ENCODE data around the gene ZSWIM1. TPM values are rescaled to one million over a fixed set of nuclear protein-coding genes. Genes with fewer than 3 reads are reported as not detected.

Gene ZSWIM1
- total RNA-seq (2021; ENCODE audit: unreplicated experiment): 13.0 TPM
- 9.8 and 12.5 TPM in 2 replicates for polyA plus RNA-seq (2012)
- percentile 78 among the genes with signal in this experiment for Bru-seq, nascent RNA
- percentile 66 among the genes with signal in this experiment for BruChase-seq, experiment 1, labeled RNA remaining after a 6-hour chase
- BruChase-seq, experiment 2, labeled RNA remaining after a 2-hour chase: percentile 85 among the genes with signal in this experiment
- long read RNA-seq, partial matches to known transcripts: 3 of 4 reads
- long read RNA-seq, other reads (novel, unspliced or antisense): 0 of 4 reads

- peaks cover 8 to 18% of the 10 kb centered on the region in 2 experiments; a peak in 2 of 4 replicates for H3K36me3 ChIP-seq (ENCODE audit: control insufficient read depth in 1 of 2, insufficient read depth in 2 of 2, low read length in 2 of 2)
- ChIA-PET CTCF (interaction anchor here (0.8 to 1.6 kb wide), 2 partner anchors 23 to 88 kb away, joined by 3 to 5 read pairs; partner anchors contain the start of genes ACOT8 and ZSWIM3), POLR2A (interaction anchor here (0.7 to 2.3 kb wide), 6 partner anchors 9 to 136 kb away, joined by 3 to 8 read pairs (median 4); partner anchors contain the start of genes ACOT8, PCIF1 and ZSWIM3), RAD21 (ENCODE audit: low non-redundant PET in 1 of 2, low total read pairs in 2 of 2, uncharacterized antibody in 2 of 2, unreplicated experiment in 2 of 2) (no interaction called here)
- peaks cover 19% of the 10 kb centered on the region for H3K79me2 ChIP-seq (ENCODE audit: insufficient read depth, low read length)
- peak within 1 kb of the TSS; percentile 28 for H3K27ac ChIP-seq (ENCODE audit: low read depth, low read length)
- peak within 1 kb of the TSS; percentile 79 for H3K9ac ChIP-seq (ENCODE audit: low read length)
- no peaks in the 10 kb centered on the region for H3K9me3 ChIP-seq (ENCODE audit: control insufficient read depth in 1 of 2, insufficient read depth in 1 of 2, low read depth in 1 of 2, low read length in 2 of 2)
- TF ChIP-seq YY1 (IDR thresholded peaks at IDR 0.05; ENCODE audit: extremely low read depth, insufficient replicate concordance, low read depth, low read length) (peak; percentile 92), CEBPB (IDR thresholded peaks at IDR 0.05; ENCODE audit: low read depth) (no peak), POLR2A (IDR thresholded peaks at IDR 0.05; ENCODE audit: borderline replicate concordance, extremely low read depth, insufficient read depth, insufficient read length) (peak; percentile 89), SIN3A (IDR thresholded peaks at IDR 0.05; ENCODE audit: low read depth) (no peak), ZBTB33 (IDR thresholded peaks at IDR 0.05; ENCODE audit: extremely low read depth, insufficient replicate concordance, low read length) (no peak), RAD21 (IDR thresholded peaks at IDR 0.05; ENCODE audit: low read depth) (no peak), ATF3 (IDR thresholded peaks at IDR 0.05) (no peak), EZH2phosphoT487 (IDR thresholded peaks at IDR 0.05; ENCODE audit: borderline replicate concordance) (no peak), REST (IDR thresholded peaks at IDR 0.05; ENCODE audit: low read depth) (no peak), EZH2 (IDR thresholded peaks at IDR 0.05) (no peak), SP1 (IDR thresholded peaks at IDR 0.05; ENCODE audit: low read depth) (peak; percentile 99), EGR1 (IDR thresholded peaks at IDR 0.05; ENCODE audit: low read depth) (no peak), ZFX (IDR thresholded peaks at IDR 0.05) (no peak), POLR2AphosphoS5 (IDR thresholded peaks at IDR 0.05; ENCODE audit: low read depth, low read length) (peak; percentile 91)
- ATAC-seq (peak; percentile 96), DNase-seq (ENCODE audit: low read depth, low spot score) (peak; percentile 98)
- no peaks in the 10 kb centered on the region for H3K27me3 ChIP-seq (ENCODE audit: insufficient read depth, low read length)
- peaks cover 16 to 27% of the 10 kb centered on the region in 2 experiments for H3K4me1 ChIP-seq (ENCODE audit: control insufficient read depth in 1 of 2, insufficient read depth in 2 of 2, low read length in 2 of 2)
- no peaks in the 10 kb centered on the region for H4K20me1 ChIP-seq (ENCODE audit: insufficient read depth)
- H3K4me3 ChIP-seq (replicated peaks in 1 of 2; ENCODE audit: low read depth in 1 of 2, low read length in 2 of 2): peak within 1 kb of the TSS; percentile 75 to 88
- intact Hi-C loops (cut with micrococcal nuclease): no loop called here
- peak within 1 kb of the TSS; percentile 76 for H3K4me2 ChIP-seq (ENCODE audit: low read length)
- TSS peak; percentile 76 for BruUV-seq (replicated peaks)
- no peaks in the 10 kb centered on the region for H3K9me2 ChIP-seq (ENCODE audit: insufficient read depth)
- H2AFZ ChIP-seq (ENCODE audit: low read depth, low read length, poor library complexity, severe bottlenecking): no peak within 1 kb of the TSS
Measured at GRCh38 chr20:45880988-45881788, at the start of gene ZSWIM1. TSS of gene ZSWIM1 (plus strand) at chr20:45881227. CDS start at chr20:45882593, 1,366 bp downstream.

Data from HCT116 (cell line).